Measurements from ENCODE around the gene CALHM3.

- no peak for TF ChIP-seq POLR2A (IDR thresholded peaks at IDR 0.05; ENCODE audit: low read length)
- TF ChIP-seq GATA1 (IDR thresholded peaks at IDR 0.05; ENCODE audit: low read depth, low read length), result no peak
These were observed 21.0 kb downstream of the CALHM3 start for GRCh38 chr10:103457896-103458583.
